HepG2 (cell line): ENCODE results near the gene CALN1. TPM values are rescaled to one million over a fixed set of nuclear protein-coding genes. Genes with fewer than 3 reads are reported as not detected.

Experiments
- ATAC-seq: fragments of 200-7000 bp; cut with Tn5 transposase; 3 replicates; pipeline ENCODE4 v1.9.1; 2020; ENCODE audit warnings: mild to moderate bottlenecking, moderate library complexity
- BruUV-seq: library from RNA; stranded (reverse); fragments of 400-500 nt; replicated peaks from 2 replicates; lab custom pipeline; 2021; lab: Mats Ljungman, UMichigan
- CTCF ChIA-PET: fragments of 300-600 bp; formaldehyde crosslinking; extraction: SDS; loops from one replicate; lab custom pipeline; 2021; ENCODE audit warnings: low total read pairs, inconsistent platforms, low intra/inter-chr PET ratio; lab: Yijun Ruan, JAX
- POLR2A ChIA-PET: fragments of 350-600 bp; sonication (Branson Sonifier 250); formaldehyde crosslinking; loops from one replicate; lab custom pipeline; 2020; ENCODE audit warnings: antibody characterized with exemption, inconsistent platforms; lab: Yijun Ruan, JAX
- DNase-seq: peaks from one replicate; pipeline ENCODE4 v3.0.0-alpha.2; 2015; ENCODE audit warnings: low spot score
- FAIRE-seq: peaks from 3 replicates; lab custom pipeline; 2011; peaks lifted over from hg19 to GRCh38; lab: Jason Lieb, UNC
- H2AFZ ChIP-seq: one replicate; pipeline ENCODE4 v1.6.1; 2011; ENCODE audit warnings: low read length, inconsistent platforms
- H3K27ac ChIP-seq: fragments of 300-600 bp; 3 replicates; pipeline ENCODE4 v1.8.0; 2011; ENCODE audit warnings: mixed run types, mild to moderate bottlenecking, mixed read lengths, low read length, inconsistent platforms; ENCODE audit not compliant: insufficient read depth; ENCODE audit errors: extremely low read length
- H3K27me3 ChIP-seq, 2 experiments: fragments of 200-600 bp in 1 of 2; 2 replicates in 1 of 2; 3 replicates in 1 of 2; pipeline versions ENCODE4 v1.6.0 to v1.8.0; 2011; ENCODE audit warnings: low read length in 2 of 2, mild to moderate bottlenecking in 2 of 2, moderate library complexity in 2 of 2, inconsistent platforms in 1 of 2; ENCODE audit not compliant: insufficient read depth in 2 of 2, control insufficient read depth in 1 of 2
- H3K36me3 ChIP-seq, 2 experiments: fragments of 200-600 bp in 1 of 2; replicated peaks in 1 of 2; 2 replicates in 1 of 2; 3 replicates in 1 of 2; pipeline versions ENCODE4 v1.5.1 to v1.8.0; 2011; ENCODE audit warnings: low read length in 2 of 2, inconsistent platforms in 1 of 2; ENCODE audit not compliant: insufficient read depth in 2 of 2, control insufficient read depth in 1 of 2
- H3K4me1 ChIP-seq: 2 replicates; pipeline ENCODE4 v1.5.1; 2012; ENCODE audit warnings: low read length, inconsistent platforms; ENCODE audit not compliant: insufficient read depth
- H3K4me2 ChIP-seq: 2 replicates; pipeline ENCODE4 v1.6.0; 2011; ENCODE audit warnings: low read depth, low read length, inconsistent platforms
- H3K4me3 ChIP-seq, 3 experiments: fragments of 200-600 bp in 1 of 3; sonication (generic), shearing (Covaris generic) in 1 of 3; replicated peaks in 1 of 3; 2 replicates each; pipeline ENCODE4 v1.5.1; 2011 to 2016; ENCODE audit warnings: low read length in 3 of 3, inconsistent platforms in 2 of 3, low read depth in 2 of 3, mild to moderate bottlenecking in 2 of 3, control low read depth in 1 of 3, mixed read lengths in 1 of 3; ENCODE audit not compliant: insufficient read depth in 1 of 3
- H3K79me2 ChIP-seq: one replicate; pipeline ENCODE4 v1.6.1; 2011; ENCODE audit warnings: low read length, inconsistent platforms; ENCODE audit not compliant: insufficient read depth
- H3K9ac ChIP-seq: 2 replicates; pipeline ENCODE4 v1.6.0; 2011; ENCODE audit warnings: mild to moderate bottlenecking, low read depth, low read length, inconsistent platforms; ENCODE audit not compliant: insufficient read depth
- H3K9me3 ChIP-seq: 2 replicates; pipeline ENCODE4 v1.5.1; 2012; ENCODE audit warnings: mild to moderate bottlenecking, low read length
- H4K20me1 ChIP-seq: 2 replicates; pipeline ENCODE4 v1.6.0; 2011; ENCODE audit warnings: inconsistent platforms, mild to moderate bottlenecking, low read length, moderate library complexity; ENCODE audit not compliant: insufficient read depth
- CEBPB ChIP-seq: IDR thresholded peaks from 2 replicates; pipeline ENCODE4 v1.6.1; 2011; ENCODE audit warnings: low read depth, low read length, improper control_type of control experiment, borderline replicate concordance
- DZIP1 ChIP-seq: sonication (generic); formaldehyde crosslinking; IDR thresholded peaks from 2 replicates; pipeline ENCODE4 v1.5.0; 2020; ENCODE audit warnings: mild to moderate bottlenecking, missing genetic modification reagents
- HOXA7 ChIP-seq: sonication (generic); formaldehyde crosslinking; IDR thresholded peaks from 2 replicates; pipeline ENCODE4 v1.8.1; 2022; ENCODE audit warnings: mild to moderate bottlenecking, missing genetic modification reagents, moderate library complexity
- IKZF1 ChIP-seq: fragments of 450-650 bp; IDR thresholded peaks from 2 replicates; pipeline ENCODE4 v1.7.1; 2016
- KAT7 ChIP-seq: IDR thresholded peaks from 2 replicates; pipeline ENCODE4 v1.6.1; 2018; ENCODE audit warnings: borderline replicate concordance, missing compliant biosample characterization
- KDM1A ChIP-seq: IDR thresholded peaks from 2 replicates; pipeline ENCODE4 v1.6.1; 2016; ENCODE audit warnings: missing compliant biosample characterization
- MXD1 ChIP-seq: sonication (generic); formaldehyde crosslinking; IDR thresholded peaks from 2 replicates; pipeline ENCODE4 v1.4.0; 2020; ENCODE audit warnings: mild to moderate bottlenecking, missing genetic modification reagents
- NBN ChIP-seq: fragments of 450-650 bp; conservative IDR thresholded peaks from 2 replicates; pipeline ENCODE4 v1.6.1; 2017
- NR2C2 ChIP-seq: sonication (generic); formaldehyde crosslinking; IDR thresholded peaks from 2 replicates; pipeline ENCODE4 v1.4.0; 2020; ENCODE audit warnings: missing genetic modification reagents, mild to moderate bottlenecking, moderate library complexity, borderline replicate concordance
- PAWR ChIP-seq: sonication (generic); formaldehyde crosslinking; IDR thresholded peaks from 2 replicates; pipeline ENCODE4 v1.4.0; 2020; ENCODE audit warnings: missing genetic modification reagents, mild to moderate bottlenecking, borderline replicate concordance
- RFXANK ChIP-seq: IDR thresholded peaks from 2 replicates; pipeline ENCODE4 v1.6.1; 2016
- THAP7 ChIP-seq: sonication (generic); formaldehyde crosslinking; IDR thresholded peaks from 2 replicates; pipeline ENCODE4 v1.8.1; 2023; ENCODE audit warnings: mild to moderate bottlenecking, missing genetic modification reagents
- ZFP36 ChIP-seq: fragments of 150-350 bp; IDR thresholded peaks from 2 replicates; pipeline ENCODE4 v1.6.1; 2018; ENCODE audit warnings: borderline replicate concordance, low read length, low read depth; ENCODE audit not compliant: partially characterized antibody
- ZFP90 ChIP-seq: sonication (generic); formaldehyde crosslinking; IDR thresholded peaks from 2 replicates; pipeline ENCODE4 v1.8.0; 2022; ENCODE audit warnings: missing genetic modification reagents, mild to moderate bottlenecking, inconsistent platforms, borderline replicate concordance
- ZNF274 ChIP-seq: sonication (generic); formaldehyde crosslinking; IDR thresholded peaks from 2 replicates; pipeline ENCODE4 v1.5.1; 2020; ENCODE audit warnings: mild to moderate bottlenecking, missing genetic modification reagents
- ZNF577 ChIP-seq: sonication (generic); formaldehyde crosslinking; IDR thresholded peaks from 2 replicates; pipeline ENCODE4 v1.4.0; 2020; ENCODE audit warnings: mild to moderate bottlenecking, low read depth, missing genetic modification reagents, borderline replicate concordance
- ZSCAN20 ChIP-seq: sonication (generic); formaldehyde crosslinking; IDR thresholded peaks from 2 replicates; pipeline ENCODE4 v1.4.0; 2020; ENCODE audit warnings: missing genetic modification reagents, mild to moderate bottlenecking, borderline replicate concordance
- WGBS: methylation state at CpG from one replicate; pipeline ENCODE4 v1.1.6; 2017; ENCODE audit warnings: low lambda C conversion rate; 5-methylcytosine and 5-hydroxymethylcytosine counted together
- in situ Hi-C: cut with HindIII; loops from 2 replicates; pipeline ENCODE4 v1.10.0; 2017; ENCODE audit warnings: low pct_unique_long_range_greater_than_20kb; ENCODE audit not compliant: extremely low pct_ligation_motif_present
- intact Hi-C: fragments of 100-400 bp; cut with micrococcal nuclease; formaldehyde crosslinking; loops from one replicate; pipeline ENCODE4 v1.10.0; 2022; ENCODE audit not compliant: unreplicated experiment
- polyA plus RNA-seq, 8 experiments: library from polyadenylated mRNA; depleted of rRNA in 3 of 8; stranded (reverse) in 7 of 8; unstranded in 1 of 8; fragments of >200 nt; fragmentation: Illumina TruSeq in 4 of 8; extraction: Trizol in 4 of 8; gene quantifications; 2 replicates each; pipeline versions ENCODE4 v1.2.1 to v1.2.3, GENCODE V29; 2011 to 2016; ENCODE audit warnings: low read depth in 4 of 8, missing spikeins in 1 of 8, mixed read lengths in 1 of 8; ENCODE audit not compliant: insufficient read depth in 1 of 8
- total RNA-seq, 5 experiments: library from RNA; depleted of rRNA; stranded (reverse); fragments of >200 nt; fragmentation: Illumina TruSeq; extraction: Trizol; gene quantifications; 2 replicates each; pipeline ENCODE4 v1.2.3, GENCODE V29; 2016; ENCODE audit warnings: low read depth in 1 of 5

The CALN1 gene
- total and polyA plus RNA-seq, 2 of the 13 experiments (the other 11 are each of a cell fraction or from before 2014, with no cell fraction given) = not detected

DNA sequence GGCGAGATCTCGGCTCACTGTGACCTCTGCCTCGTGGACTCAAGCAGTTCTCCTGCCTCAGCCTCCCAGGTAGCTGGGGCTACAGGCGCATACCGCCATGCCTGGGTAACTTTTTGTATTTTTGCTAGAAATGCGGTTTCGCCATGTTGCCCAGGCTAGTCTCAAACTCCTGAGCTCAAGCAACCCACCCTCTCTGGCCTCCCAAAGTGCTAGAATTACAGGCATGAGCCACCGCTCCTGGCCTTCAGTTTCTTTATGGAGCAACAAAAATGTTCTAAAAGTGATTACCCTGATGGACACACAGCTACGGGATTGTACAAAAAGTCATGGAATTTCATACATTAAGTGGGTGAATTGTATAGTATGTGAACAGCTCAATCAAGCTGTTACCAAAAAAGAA, 216.0 kb downstream of the CALN1 start:
- Histone ChIP-seq H3K79me2 (no peaks in the 10 kb centered on the region), H3K36me3 (no peaks in the 10 kb centered on the region), H3K4me2 (no peak overlapping the region), H3K9me3 (no peaks in the 10 kb centered on the region), H3K9ac (no peak overlapping the region), H3K27me3 (peaks cover 0 to 7% of the 10 kb centered on the region in 2 experiments; a peak in 1 of 5 replicates), H2AFZ (no peak overlapping the region), H3K4me3 (no peak overlapping the region), H3K27ac (no peak overlapping the region), H3K4me1 (no peaks in the 10 kb centered on the region), H4K20me1 (no peaks in the 10 kb centered on the region)
- intact Hi-C loops (no loop called here), in situ Hi-C loops (no loop called here)
- no TSS peak for BruUV-seq
- ATAC-seq (no peak), FAIRE-seq (no peak), DNase-seq (no peak)
- CTCF ChIA-PET = no interaction called here
- WGBS = 35% methylated on average over 9 of the region's 9 CpGs
- POLR2A ChIA-PET = no interaction called here
- TF ChIP-seq IKZF1 = no peak
- no peak for TF ChIP-seq ZFP90
- TF ChIP-seq HOXA7 (CRISPR knock-in tag) = no peak
- no peak for TF ChIP-seq ZFP36
- TF ChIP-seq DZIP1 (CRISPR knock-in tag) = no peak
- no peak for TF ChIP-seq CEBPB
- TF ChIP-seq KDM1A (CRISPR knock-in tag) = no peak
- TF ChIP-seq PAWR (CRISPR knock-in tag) = no peak
- no peak for TF ChIP-seq THAP7
- TF ChIP-seq ZNF274 (CRISPR knock-in tag) = no peak
- no peak for TF ChIP-seq ZSCAN20 (CRISPR knock-in tag)
- no peak for TF ChIP-seq NR2C2 (CRISPR knock-in tag)
- no peak for TF ChIP-seq NBN
- no peak for TF ChIP-seq MXD1 (CRISPR knock-in tag)
- no peak for TF ChIP-seq KAT7 (CRISPR knock-in tag)
- no peak for TF ChIP-seq ZNF577 (CRISPR knock-in tag)
- TF ChIP-seq RFXANK (CRISPR knock-in tag) = no peak
